Measurements from ENCODE around the gene PRPF40B. TPM values are rescaled to one million over a fixed set of nuclear protein-coding genes. Genes with fewer than 3 reads are reported as not detected.
A peak's percentile ranks its signal among the peaks of the same experiment; 100 is the strongest.

The PRPF40B gene
- total RNA-seq, 1 experiment from 2014 or later = 4.9 TPM

DNA sequence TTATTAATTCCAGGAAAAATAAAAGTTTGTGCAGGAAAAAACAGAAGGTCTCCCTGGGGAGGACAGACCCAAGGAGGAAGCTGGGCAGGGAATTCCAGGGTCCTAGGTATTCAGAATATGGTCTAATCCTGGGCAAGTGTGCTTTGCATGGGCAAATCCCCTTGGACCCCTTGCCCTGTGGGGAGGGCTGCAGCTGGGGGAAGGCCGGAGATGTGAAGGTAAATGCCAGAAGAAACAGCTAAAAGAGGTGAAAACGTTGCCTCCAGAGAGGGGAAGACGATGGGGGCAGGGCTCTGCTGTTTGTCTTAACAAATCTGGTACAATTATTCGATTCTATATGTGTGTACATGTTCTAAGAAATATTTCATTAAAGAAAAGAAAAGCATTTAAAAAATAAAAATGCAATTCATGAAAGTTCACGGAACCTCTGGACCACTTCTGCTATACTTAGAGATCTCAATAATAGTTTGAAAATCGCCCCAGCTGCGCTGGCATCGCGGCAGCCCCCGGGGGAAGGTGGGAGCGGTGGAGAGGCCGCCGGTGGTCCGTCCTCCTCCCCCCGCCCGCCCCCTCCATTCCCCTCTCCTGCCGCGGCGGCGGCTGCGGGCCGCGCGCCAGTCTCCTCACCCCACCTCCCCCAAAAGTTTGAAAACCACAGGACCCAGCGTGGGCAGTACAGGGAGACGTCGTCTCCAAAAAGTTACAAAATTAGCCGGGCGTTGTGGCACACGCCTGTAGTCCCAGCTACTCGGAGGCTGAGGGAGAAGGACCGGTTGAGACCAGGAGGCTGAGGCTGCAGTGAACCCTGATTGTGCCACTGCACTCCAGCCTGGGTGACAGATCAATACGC is 1.5 kb upstream of the PRPF40B start:
- H3K9me3 ChIP-seq (replicated peaks) = no peaks in the 10 kb centered on the region
- H3K4me3 ChIP-seq = peak overlapping the region; percentile 64
- H3K36me3 ChIP-seq = no peaks in the 10 kb centered on the region
- H3K4me1 ChIP-seq = peaks cover 8% of the 10 kb centered on the region
- no peak overlapping the region for H3K27ac ChIP-seq
- H3K27me3 ChIP-seq = 0 out of 2 replicates have a peak, but pooled peaks cover 4% of the 10 kb centered on the region
- peak in 1 of 2 experiments; percentile 37 for DNase-seq

DNA sequence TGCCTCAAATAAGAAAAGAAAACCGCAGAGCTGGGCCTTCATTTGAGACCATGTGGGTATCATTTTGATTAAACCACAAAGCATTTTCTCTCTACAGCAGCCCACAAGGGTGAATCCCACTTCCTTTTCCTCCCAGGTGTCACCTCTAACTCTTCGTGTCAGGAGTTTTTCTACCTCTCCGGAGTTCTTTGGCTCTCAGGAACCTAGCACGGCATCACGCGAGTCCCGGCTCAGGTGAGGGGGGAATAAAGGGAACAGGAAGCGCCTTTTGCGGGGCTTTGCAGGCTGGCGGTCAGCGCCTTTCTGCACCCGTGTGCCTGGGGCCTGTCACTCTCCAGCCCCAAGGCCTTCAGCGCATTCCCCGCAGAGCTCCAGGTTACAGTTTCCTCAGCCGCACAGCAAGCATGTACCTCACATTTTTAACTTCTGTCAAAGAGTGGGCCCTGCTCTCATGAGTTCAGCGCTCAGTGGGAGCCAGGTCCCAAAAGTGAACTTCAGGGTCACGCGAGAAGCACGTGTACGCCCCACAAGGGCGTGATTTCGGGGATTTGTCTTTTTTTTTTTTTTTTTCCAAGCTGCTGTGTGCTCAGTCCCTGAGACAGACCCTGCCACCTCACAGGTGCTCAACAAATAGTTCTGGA is 740 bp upstream of the PRPF40B start:
- DNase-seq = no peak
- H3K4me1 ChIP-seq = peaks cover 8% of the 10 kb centered on the region
- H3K27me3 ChIP-seq = 0 out of 2 replicates have a peak, but pooled peaks cover 4% of the 10 kb centered on the region
- H3K27ac ChIP-seq = no peak overlapping the region
- no peaks in the 10 kb centered on the region for H3K36me3 ChIP-seq
- H3K9me3 ChIP-seq (replicated peaks) = no peaks in the 10 kb centered on the region
- peak overlapping the region; percentile 64 for H3K4me3 ChIP-seq

DNA sequence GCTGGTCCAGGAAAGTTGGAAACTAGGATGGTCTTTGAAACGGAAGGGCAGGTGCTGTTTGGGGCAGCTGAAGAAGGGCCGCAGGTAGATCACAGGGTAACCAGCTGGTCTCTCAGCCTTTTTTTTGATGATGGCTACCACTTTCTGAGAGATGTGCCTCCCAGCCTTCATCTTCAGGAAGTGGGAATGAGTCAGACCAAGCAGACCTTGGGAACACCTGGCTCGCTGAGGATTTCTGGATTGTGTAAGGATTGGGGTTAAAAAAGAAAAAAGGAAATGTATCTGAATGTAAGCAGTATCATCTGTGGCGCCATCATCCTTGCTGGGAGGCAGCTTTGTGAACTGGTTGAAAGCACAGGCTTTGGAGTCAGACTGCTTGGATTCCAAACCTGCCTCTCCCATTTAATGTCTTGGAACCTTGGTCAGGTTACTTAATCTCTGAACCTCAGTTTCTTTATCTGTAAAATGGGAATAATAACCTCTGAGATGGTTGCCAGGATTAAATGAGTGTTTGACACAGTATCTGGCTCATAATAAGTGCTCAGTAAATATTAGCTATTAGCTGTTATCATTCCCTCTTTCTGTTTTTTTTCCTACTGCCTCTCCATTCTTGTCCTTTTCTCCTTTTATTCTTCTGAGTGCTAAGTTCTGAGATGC is 1.7 kb downstream of the PRPF40B start:
- H3K4me3 ChIP-seq = no peak overlapping the region
- H3K27ac ChIP-seq = no peak overlapping the region
- H3K27me3 ChIP-seq = no peaks in the 10 kb centered on the region
- no peak for DNase-seq
- no peaks in the 10 kb centered on the region for H3K36me3 ChIP-seq
- peaks cover 8% of the 10 kb centered on the region for H3K4me1 ChIP-seq
- H3K9me3 ChIP-seq (replicated peaks) = no peaks in the 10 kb centered on the region

DNA sequence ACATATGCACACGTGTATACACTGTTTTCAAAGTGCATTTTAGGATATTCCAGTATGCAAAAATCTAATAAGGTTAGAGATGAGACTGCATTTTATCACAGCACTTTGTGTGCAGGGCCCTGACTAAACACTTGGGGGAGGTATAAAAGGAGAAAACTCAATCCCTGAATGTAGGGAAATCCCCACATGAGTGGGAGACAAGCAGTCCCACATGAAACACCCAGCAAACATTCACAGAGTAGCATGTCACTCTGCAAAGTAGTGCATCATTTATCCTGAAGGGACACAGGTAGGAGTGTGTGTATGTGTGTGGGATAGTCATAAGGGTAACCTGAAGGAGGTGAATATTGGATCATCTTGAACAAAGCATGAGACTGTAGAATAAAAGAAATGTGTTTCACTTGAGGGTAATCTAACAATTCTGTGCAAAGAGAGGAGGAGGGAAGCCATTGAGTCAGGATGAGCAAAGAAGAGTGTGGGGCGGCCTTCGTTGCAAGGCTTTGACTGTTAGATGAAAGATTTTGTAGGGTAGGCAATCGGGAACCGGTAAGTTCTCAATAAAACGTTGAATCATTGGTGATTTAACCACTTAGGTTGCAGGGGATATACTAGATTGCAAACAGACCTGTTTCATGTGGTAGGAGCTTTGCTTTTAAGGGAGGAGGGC is 2.9 kb downstream of the PRPF40B start:
- H3K27me3 ChIP-seq = no peaks in the 10 kb centered on the region
- H3K27ac ChIP-seq = no peak overlapping the region
- no peaks in the 10 kb centered on the region for H3K36me3 ChIP-seq
- H3K9me3 ChIP-seq (replicated peaks) = no peaks in the 10 kb centered on the region
- H3K4me1 ChIP-seq = peaks cover 6% of the 10 kb centered on the region
- H3K4me3 ChIP-seq = no peak overlapping the region
- no peak for DNase-seq

DNA sequence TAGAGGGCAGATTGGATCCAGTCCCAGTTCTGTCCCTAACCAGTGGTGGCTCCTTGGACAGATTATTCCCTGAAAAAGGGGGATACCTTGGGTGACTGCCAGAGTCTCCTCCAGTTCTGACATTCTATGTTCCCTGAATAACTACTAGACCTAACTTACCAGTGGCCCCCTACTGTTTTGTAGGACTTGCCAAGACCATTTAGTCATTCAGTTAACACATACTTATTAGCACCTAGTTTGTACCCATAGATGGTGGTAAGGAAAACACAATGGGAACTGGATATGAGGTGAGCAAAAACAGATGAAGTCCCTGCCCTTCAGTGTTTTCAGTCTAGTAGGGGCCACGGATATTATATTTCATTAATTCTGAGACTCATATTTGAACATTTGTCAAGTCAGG is 3.5 kb downstream of the PRPF40B start:
- H3K4me1 ChIP-seq = peaks cover under 1% of the 10 kb centered on the region; the same call in 1 of the 2 replicates
- no peaks in the 10 kb centered on the region for H3K9me3 ChIP-seq (replicated peaks)
- H3K27me3 ChIP-seq = no peaks in the 10 kb centered on the region
- H3K36me3 ChIP-seq = no peaks in the 10 kb centered on the region
- DNase-seq = no peak
- H3K27ac ChIP-seq = no peak overlapping the region
- no peak overlapping the region for H3K4me3 ChIP-seq

DNA sequence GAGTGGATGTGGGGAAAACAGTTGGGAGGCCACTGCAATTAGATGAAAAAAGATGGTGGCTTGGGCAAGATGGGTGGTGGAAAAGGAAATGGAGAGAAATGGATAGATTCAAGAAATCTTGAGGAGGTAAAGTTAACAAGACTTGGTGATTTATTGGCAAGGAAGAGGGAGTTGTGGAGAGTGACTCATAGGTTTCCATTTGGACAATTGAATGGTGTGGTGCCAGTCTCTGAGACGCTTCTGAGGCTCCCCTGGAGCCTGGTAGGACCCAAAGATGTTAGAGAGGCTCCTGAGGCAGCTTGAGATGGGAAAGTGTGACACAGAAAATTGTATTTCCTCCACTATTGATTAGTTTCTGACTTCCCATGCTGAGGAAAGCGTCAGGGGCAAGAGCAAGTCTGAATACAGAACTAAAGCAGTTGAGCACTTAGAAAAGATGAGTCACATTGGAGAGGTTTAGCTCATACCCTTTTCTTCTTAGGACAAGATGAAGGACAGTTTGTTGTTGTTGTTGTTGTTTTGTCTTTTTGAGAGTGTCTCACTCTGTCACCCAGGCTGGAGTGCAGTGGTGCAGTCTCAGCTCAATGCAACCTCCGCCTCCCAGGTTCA is 4.5 kb downstream of the PRPF40B start:
- H3K4me1 ChIP-seq = no peaks in the 10 kb centered on the region
- no peaks in the 10 kb centered on the region for H3K36me3 ChIP-seq
- no peaks in the 10 kb centered on the region for H3K27me3 ChIP-seq
- DNase-seq = no peak
- H3K4me3 ChIP-seq = no peak overlapping the region
- no peak overlapping the region for H3K27ac ChIP-seq
- H3K9me3 ChIP-seq (replicated peaks) = no peaks in the 10 kb centered on the region

DNA sequence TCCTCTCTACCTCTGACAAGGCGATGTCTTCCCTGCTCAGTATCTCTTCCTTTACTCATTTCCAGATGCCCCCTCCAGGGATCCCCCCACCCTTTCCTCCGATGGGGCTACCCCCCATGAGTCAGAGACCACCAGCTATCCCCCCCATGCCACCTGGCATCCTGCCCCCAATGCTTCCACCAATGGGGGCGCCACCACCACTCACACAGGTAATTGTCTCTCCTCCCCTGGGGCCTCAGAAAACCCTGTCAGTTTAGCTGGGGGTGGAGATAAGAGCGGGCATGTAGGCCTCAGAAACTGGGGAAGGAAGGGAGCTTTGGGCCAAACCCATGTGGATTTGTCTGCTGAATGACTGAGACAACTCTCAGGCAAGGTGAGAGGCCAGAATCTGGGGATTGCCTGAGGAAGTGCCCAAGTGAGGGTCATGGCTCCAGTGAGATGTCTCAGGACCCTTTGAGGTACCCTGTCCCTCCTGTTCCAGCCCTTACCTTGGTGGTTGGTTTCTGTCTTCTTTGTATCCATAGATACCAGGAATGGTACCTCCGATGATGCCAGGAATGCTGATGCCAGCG is 8.1 kb downstream of the PRPF40B start:
- H3K4me3 ChIP-seq = no peak overlapping the region
- H3K4me1 ChIP-seq = no peaks in the 10 kb centered on the region
- no peaks in the 10 kb centered on the region for H3K9me3 ChIP-seq (replicated peaks)
- DNase-seq = no peak
- H3K27ac ChIP-seq = no peak overlapping the region
- H3K27me3 ChIP-seq = no peaks in the 10 kb centered on the region
- H3K36me3 ChIP-seq = no peaks in the 10 kb centered on the region

DNA sequence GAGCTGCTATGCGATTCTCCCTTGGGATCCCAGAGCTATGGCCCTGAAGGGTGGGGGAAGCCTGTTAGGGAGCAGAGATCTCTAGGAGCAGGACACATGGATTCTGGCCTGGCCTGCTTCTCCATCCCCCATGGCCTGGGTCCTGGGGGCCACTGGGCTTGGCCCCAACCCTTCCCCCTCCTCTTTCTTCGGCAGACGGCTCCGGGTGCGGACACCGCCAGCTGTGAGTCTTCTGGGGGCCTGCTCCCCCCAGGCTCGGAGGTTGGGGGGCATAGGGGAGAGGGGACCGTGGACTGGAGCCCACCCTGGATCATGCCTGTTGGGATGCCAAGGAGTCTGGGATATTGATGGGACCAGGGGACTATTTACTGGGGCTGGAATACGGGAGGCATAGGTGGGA is 9.0 kb downstream of the PRPF40B start:
- Histone ChIP-seq H3K9me3 (replicated peaks) (no peaks in the 10 kb centered on the region), H3K36me3 (no peaks in the 10 kb centered on the region), H3K27me3 (no peaks in the 10 kb centered on the region), H3K4me3 (no peak overlapping the region), H3K27ac (no peak overlapping the region), H3K4me1 (peaks cover 4% of the 10 kb centered on the region; the same call in 1 of the 2 replicates)
- DNase-seq = no peak

DNA sequence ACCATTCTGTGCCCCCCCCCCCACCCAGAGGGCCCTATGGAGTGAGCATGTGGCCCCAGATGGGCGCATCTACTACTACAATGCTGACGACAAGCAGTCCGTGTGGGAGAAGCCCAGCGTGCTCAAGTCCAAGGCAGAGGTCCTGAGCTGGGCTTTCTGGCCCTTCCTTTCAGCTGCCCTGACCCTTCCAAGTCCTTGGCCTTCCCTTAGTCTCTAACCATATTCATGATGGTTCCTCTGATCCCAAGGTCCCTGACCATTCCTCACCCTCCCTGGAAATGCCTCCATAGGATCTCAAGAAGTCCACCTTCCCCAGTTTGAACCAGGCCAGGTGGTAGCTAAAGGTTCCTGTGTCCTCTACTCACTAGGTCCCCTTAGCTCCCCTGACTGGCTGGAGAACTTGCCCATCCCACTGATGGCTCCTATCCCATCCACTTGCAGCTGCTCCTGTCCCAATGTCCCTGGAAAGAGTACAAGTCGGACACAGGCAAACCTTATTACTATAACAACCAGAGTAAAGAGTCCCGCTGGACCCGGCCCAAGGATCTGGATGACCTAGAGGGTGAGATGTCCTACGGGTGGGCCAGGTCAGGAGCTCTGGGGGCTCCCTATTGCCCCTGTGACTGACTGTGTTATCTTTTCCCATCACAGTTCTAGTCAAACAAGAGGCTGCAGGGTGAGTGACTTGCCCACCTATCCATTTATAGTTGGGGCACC is 9.8 kb downstream of the PRPF40B start:
- no peaks in the 10 kb centered on the region for H3K9me3 ChIP-seq (replicated peaks)
- no peak for DNase-seq
- no peaks in the 10 kb centered on the region for H3K27me3 ChIP-seq
- H3K36me3 ChIP-seq = no peaks in the 10 kb centered on the region
- H3K27ac ChIP-seq = no peak overlapping the region
- H3K4me3 ChIP-seq = no peak overlapping the region
- peaks cover 4% of the 10 kb centered on the region; the same call in 1 of the 2 replicates for H3K4me1 ChIP-seq

DNA sequence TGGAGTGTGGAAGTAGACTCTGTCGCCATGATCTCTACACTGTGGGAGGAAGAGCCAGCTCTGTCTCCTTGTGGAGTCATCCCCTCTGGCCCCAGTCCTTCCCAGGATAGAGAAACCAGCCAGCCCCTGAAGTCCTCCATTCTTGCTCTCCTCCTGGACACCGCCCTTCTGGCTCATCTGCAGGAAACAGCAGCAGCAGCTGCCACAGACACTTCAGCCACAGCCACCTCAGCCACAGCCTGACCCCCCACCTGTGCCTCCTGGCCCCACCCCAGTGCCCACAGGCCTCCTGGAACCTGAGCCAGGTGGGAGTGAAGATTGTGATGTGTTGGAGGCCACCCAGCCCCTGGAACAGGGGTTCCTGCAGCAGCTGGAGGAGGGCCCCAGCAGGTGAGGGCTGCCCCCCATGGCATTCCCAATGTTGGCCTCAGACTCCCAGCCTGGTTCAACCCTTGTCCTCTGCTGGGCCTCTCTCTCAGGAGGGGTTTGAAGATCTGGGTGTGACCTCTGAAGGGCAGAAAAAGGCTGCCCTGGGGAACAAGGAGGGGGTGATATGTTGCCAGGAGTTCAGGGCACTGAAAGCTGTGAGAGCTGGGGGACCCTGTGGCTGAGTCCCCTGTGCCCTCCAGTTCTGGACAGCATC is 10.5 kb downstream of the PRPF40B start:
- Histone ChIP-seq H3K4me1 (peaks cover 4% of the 10 kb centered on the region; the same call in 1 of the 2 replicates), H3K4me3 (no peak overlapping the region), H3K36me3 (no peaks in the 10 kb centered on the region), H3K27me3 (no peaks in the 10 kb centered on the region), H3K27ac (no peak overlapping the region), H3K9me3 (replicated peaks) (no peaks in the 10 kb centered on the region)
- no peak for DNase-seq

DNA sequence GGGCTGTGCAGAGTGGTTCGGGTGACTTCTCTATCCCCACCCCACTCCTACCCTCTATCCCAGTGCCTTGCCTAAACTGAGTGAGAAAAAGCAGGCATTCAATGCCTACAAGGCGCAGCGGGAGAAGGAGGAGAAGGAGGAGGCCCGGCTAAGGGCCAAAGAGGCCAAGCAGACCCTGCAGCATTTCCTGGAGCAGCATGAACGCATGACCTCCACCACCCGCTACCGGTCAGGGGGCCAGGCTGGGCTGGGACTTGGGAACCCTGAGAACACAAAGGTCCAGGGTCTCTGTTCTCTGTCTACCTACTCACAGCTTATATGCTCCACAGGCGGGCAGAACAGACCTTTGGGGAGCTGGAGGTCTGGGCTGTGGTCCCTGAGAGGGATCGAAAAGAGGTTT is 11.7 kb downstream of the PRPF40B start:
- H3K4me3 ChIP-seq = no peak overlapping the region
- H3K27ac ChIP-seq = no peak overlapping the region
- H3K36me3 ChIP-seq = no peaks in the 10 kb centered on the region
- H3K9me3 ChIP-seq (replicated peaks) = no peaks in the 10 kb centered on the region
- DNase-seq = no peak
- H3K27me3 ChIP-seq = no peaks in the 10 kb centered on the region
- H3K4me1 ChIP-seq = peaks cover 4% of the 10 kb centered on the region; the same call in 1 of the 2 replicates

DNA sequence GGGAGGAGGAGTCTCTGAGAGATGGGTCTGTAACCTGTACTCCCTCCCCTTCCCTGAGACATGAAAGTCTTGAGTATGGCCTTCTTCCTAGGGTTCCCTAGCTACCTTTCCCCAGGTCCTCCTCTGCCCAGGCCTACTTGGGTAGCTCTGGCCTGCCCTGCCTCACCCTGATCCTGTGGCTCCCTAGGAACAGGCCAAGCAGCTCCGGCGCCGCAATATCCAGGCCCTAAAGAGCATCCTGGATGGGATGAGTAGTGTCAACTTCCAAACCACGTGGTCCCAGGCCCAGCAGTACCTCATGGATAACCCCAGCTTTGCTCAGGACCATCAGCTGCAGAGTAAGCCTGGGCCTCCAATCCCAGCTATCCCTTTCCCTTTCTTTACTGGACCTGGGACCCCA is 12.3 kb downstream of the PRPF40B start:
- no peaks in the 10 kb centered on the region for H3K9me3 ChIP-seq (replicated peaks)
- H3K4me3 ChIP-seq = no peak overlapping the region
- H3K36me3 ChIP-seq = no peaks in the 10 kb centered on the region
- H3K4me1 ChIP-seq = peaks cover 4% of the 10 kb centered on the region; the same call in 1 of the 2 replicates
- H3K27ac ChIP-seq = no peak overlapping the region
- DNase-seq = no peak
- no peaks in the 10 kb centered on the region for H3K27me3 ChIP-seq

DNA sequence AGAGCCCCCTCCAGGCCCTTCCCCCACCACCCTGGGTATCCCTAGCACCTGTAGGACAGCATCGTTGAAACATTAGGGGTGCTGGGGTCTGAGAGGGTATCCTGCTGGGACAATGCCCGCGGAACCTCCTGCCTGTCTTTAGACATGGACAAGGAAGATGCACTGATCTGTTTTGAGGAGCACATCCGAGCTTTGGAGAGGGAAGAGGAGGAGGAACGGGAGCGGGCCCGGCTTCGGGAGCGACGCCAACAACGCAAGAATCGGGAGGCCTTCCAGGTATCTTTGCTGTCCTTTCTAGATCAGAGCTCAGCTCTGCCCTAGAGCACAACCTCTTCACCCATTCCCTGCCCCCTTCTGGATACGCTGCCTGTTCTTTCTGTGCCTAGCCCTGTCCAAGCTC is 13.2 kb downstream of the PRPF40B start:
- Histone ChIP-seq H3K4me3 (no peak overlapping the region), H3K36me3 (no peaks in the 10 kb centered on the region), H3K27me3 (no peaks in the 10 kb centered on the region), H3K9me3 (replicated peaks) (no peaks in the 10 kb centered on the region), H3K27ac (no peak overlapping the region), H3K4me1 (peaks cover 4% of the 10 kb centered on the region; the same call in 1 of the 2 replicates)
- no peak for DNase-seq
